Adrenal gland (tissue), 12 donors: ENCODE measurements around the gene NRIP2. TPM values are rescaled to one million over a fixed set of nuclear protein-coding genes. Genes with fewer than 3 reads are reported as not detected.
A peak's percentile ranks its signal among the peaks of the same experiment; 100 is the strongest.

Experiments
- DNase-seq, 7 donors: peaks; one replicate each; pipeline ENCODE4 v3.0.0-alpha.2; 2019 to 2020
- H3K27ac ChIP-seq, 5 donors: fragments of 200-600 bp; sonication (generic) in 4 of 5; 1 replicate in 3 of 5; 2 replicates in 2 of 5; pipeline versions ENCODE4 v1.5.1 to v1.8.0; 2016 to 2020; ENCODE audit warnings: mild to moderate bottlenecking in 1 of 5
- H3K27me3 ChIP-seq: fragments of 200-600 bp; 2 replicates; pipeline ENCODE4 v1.8.0; 2021
- H3K36me3 ChIP-seq, 2 donors: fragments of 200-600 bp; replicated peaks in 1 of 2; 1 replicate in 1 of 2; 2 replicates in 1 of 2; pipeline versions ENCODE4 v1.5.1 to v1.8.0; 2018 to 2022
- H3K4me1 ChIP-seq, 2 donors: fragments of 200-600 bp; replicated peaks in 1 of 2; 1 replicate in 1 of 2; 2 replicates in 1 of 2; pipeline versions ENCODE4 v1.5.1 to v1.8.0; 2018 to 2021
- H3K4me3 ChIP-seq, 4 donors: fragments of 200-600 bp; sonication (generic) in 3 of 4; one replicate each; pipeline ENCODE4 v1.5.1; 2016 to 2018
- H3K9me3 ChIP-seq, 3 donors: fragments of 200-600 bp; sonication (generic) in 1 of 3; replicated peaks in 1 of 3; 1 replicate in 2 of 3; 2 replicates in 1 of 3; pipeline versions ENCODE4 v1.5.1 to v1.8.0; 2016 to 2021
- CTCF ChIP-seq, 6 experiments: fragments of 450-650 bp in 4 of 6; fragments of 200-600 bp in 2 of 6; sonication (generic) in 1 of 6; IDR thresholded peaks; 1 replicate in 5 of 6; 2 replicates in 1 of 6; pipeline versions ENCODE4 v1.5.1 to v1.8.0; 2016 to 2021; ENCODE audit warnings: antibody characterized with exemption in 6 of 6, mild to moderate bottlenecking in 2 of 6, moderate library complexity in 1 of 6
- POLR2A ChIP-seq, 2 donors: fragments of 450-650 bp; IDR thresholded peaks; one replicate each; pipeline ENCODE4 v1.6.1; 2017; ENCODE audit warnings: antibody characterized with exemption in 2 of 2, mild to moderate bottlenecking in 2 of 2, moderate library complexity in 1 of 2
- WGBS, 4 donors: extraction: QIAGEN DNeasy Blood & Tissue Kit in 2 of 4; methylation state at CpG; one replicate each; pipeline versions ENCODE4 v1.1.5 to v1.1.7; 2013 to 2017; 5-methylcytosine and 5-hydroxymethylcytosine counted together
- intact Hi-C, 2 donors: fragments of 100-400 bp; cut with DNase I; formaldehyde crosslinking; loops; one replicate each; pipeline versions ENCODE4 v1.14.1 to v1.15.0; 2022 to 2023
- polyA plus RNA-seq, 3 donors: library from polyadenylated mRNA; stranded (reverse); fragments of 200-250 nt in 2 of 3; fragments of 350-450 nt in 1 of 3; fragmentation: Illumina TruSeq in 1 of 3; extraction: RNeasy Lipid Tissue Mini Kit (QIAGEN cat#74804) in 1 of 3; gene quantifications; one replicate each; pipeline ENCODE4 v1.2.3, GENCODE V29; 2013 to 2014
- total RNA-seq, 9 donors: library from RNA; depleted of rRNA in 4 of 9; stranded (reverse); fragments of >200 nt in 4 of 9; fragments of 120-200 nt in 1 of 9; fragmentation: NEBNext Ultra II Directional in 1 of 9; extraction: Animal tissue kit (Norgen Biotek cat#: 25700) in 1 of 9; gene quantifications; one replicate each; pipeline versions ENCODE4 v1.1.0 to v1.2.4, GENCODE V29; 2013 to 2023
- donor health status: healthy with polysubstance abuse.
- donor health status: Bipolar disorder and iron deficiency.
- donor health status: DM: yes; HTN: yes; CAD: no.
- donor health status: DM: no; HTN: no; CAD: no.
- donor health status: DM: no; HTN: no; CAD: no.
- donor health status: DM: yes; HTN: yes; CAD: no.

The NRIP2 gene
- total and polyA plus RNA-seq, 12 donors, result 0.87 to 9.1 (median 2.5) TPM

GRCh38 chr12:2854669-2855453, 20.0 kb upstream of the NRIP2 start:
- no peaks in the 10 kb centered on the region for H3K4me1 ChIP-seq
- no peaks in the 10 kb centered on the region for H3K36me3 ChIP-seq
- H3K27me3 ChIP-seq, result no peaks in the 10 kb centered on the region
- no peak overlapping the region for H3K27ac ChIP-seq
- TF ChIP-seq CTCF (IDR thresholded peaks at IDR 0.05), result no peak
- TF ChIP-seq POLR2A (IDR thresholded peaks at IDR 0.05), result no peak
- 90 to 91% (median 90%) methylated on average over 13 to 25 of the region's 25 CpGs for WGBS, 4 donors
- intact Hi-C loops, result loop anchor here in 1 of 2 donors (10.0 kb wide), 2 partner anchors 90 to 190 kb away; no protein-coding TSS in a partner anchor
- no peak for DNase-seq
- H3K9me3 ChIP-seq, result no peaks in the 10 kb centered on the region
- H3K4me3 ChIP-seq, result no peak overlapping the region

GRCh38 chr12:2853626-2854025, 18.8 kb upstream of the NRIP2 start:
- no peak overlapping the region for H3K27ac ChIP-seq
- H3K36me3 ChIP-seq, result no peaks in the 10 kb centered on the region
- no peaks in the 10 kb centered on the region for H3K27me3 ChIP-seq
- no peak overlapping the region for H3K4me3 ChIP-seq
- H3K9me3 ChIP-seq, result no peaks in the 10 kb centered on the region
- H3K4me1 ChIP-seq, result no peaks in the 10 kb centered on the region
- WGBS, 4 donors, result 16 to 25% (median 20%) methylated on average over 11 of the region's 11 CpGs
- no peak for TF ChIP-seq POLR2A (IDR thresholded peaks at IDR 0.05)
- peak; percentile 59 to 81 (median 70) for TF ChIP-seq CTCF (IDR thresholded peaks at IDR 0.05)
- peak; percentile 72 to 92 (median 81) for DNase-seq
- intact Hi-C loops, result loop anchor here in 1 of 2 donors (10.0 kb wide), 2 partner anchors 91 to 191 kb away; no protein-coding TSS in a partner anchor

GRCh38 chr12:2851931-2852330, 17.1 kb upstream of the NRIP2 start:
- Histone ChIP-seq H3K36me3 (no peaks in the 10 kb centered on the region), H3K4me3 (no peak overlapping the region), H3K27me3 (no peaks in the 10 kb centered on the region), H3K9me3 (no peaks in the 10 kb centered on the region), H3K4me1 (no peaks in the 10 kb centered on the region), H3K27ac (no peak overlapping the region)
- TF ChIP-seq CTCF (IDR thresholded peaks at IDR 0.05) (no peak), POLR2A (IDR thresholded peaks at IDR 0.05) (no peak)
- intact Hi-C loops, result loop anchor here in 1 of 2 donors (10.0 kb wide), 2 partner anchors 93 to 193 kb away; no protein-coding TSS in a partner anchor
- WGBS, 4 donors, result 86 to 95% (median 92%) methylated on average over 3 of the region's 3 CpGs
- no peak for DNase-seq

- Histone ChIP-seq H3K27ac (peak overlapping the region in 3 of 5 donors; percentile 21 to 79 (median 68)), H3K36me3 (no peaks in the 10 kb centered on the region), H3K4me3 (no peak overlapping the region), H3K9me3 (no peaks in the 10 kb centered on the region), H3K27me3 (no peaks in the 10 kb centered on the region), H3K4me1 (no peaks in the 10 kb centered on the region)
- WGBS, 4 donors, result 40 to 49% (median 45%) methylated on average over 4 to 6 of the region's 6 CpGs
- no peak for TF ChIP-seq CTCF (IDR thresholded peaks at IDR 0.05)
- no peak for TF ChIP-seq POLR2A (IDR thresholded peaks at IDR 0.05)
- intact Hi-C loops, result no loop called here
- peak in 6 of 7 donors; percentile 35 to 74 (median 57) for DNase-seq
Observed at GRCh38 chr12:2845280-2845679, 10.4 kb upstream of the NRIP2 start.
